Calu3 (cell line): ENCODE measurements around the gene TRMT2A. TPM values are rescaled to one million over a fixed set of nuclear protein-coding genes. Genes with fewer than 3 reads are reported as not detected.

ENCODE experiments used
- BruUV-seq: library from RNA; stranded (reverse); fragments of 400-500 nt; replicated peaks from 2 replicates; lab custom pipeline; 2021; lab: Mats Ljungman, UMichigan
- CTCF ChIA-PET: fragments of 300-600 bp; sonication (Branson Sonifier 250); formaldehyde crosslinking; loops from one replicate; lab custom pipeline; 2022; ENCODE audit warnings: antibody characterized with exemption; lab: Charles Lee
- DNase-seq: peaks from one replicate; pipeline ENCODE4 v3.0.0; 2022
- H3K27ac Mint-ChIP-seq: one replicate; pipeline ENCODE4 v1.8.0; 2022; ENCODE audit warnings: mixed read lengths; ENCODE audit not compliant: unreplicated experiment
- H3K27me3 Mint-ChIP-seq: one replicate; pipeline ENCODE4 v1.8.0; 2022; ENCODE audit warnings: mixed read lengths; ENCODE audit not compliant: unreplicated experiment
- H3K36me3 Mint-ChIP-seq: one replicate; pipeline ENCODE4 v1.8.0; 2022; ENCODE audit warnings: mild to moderate bottlenecking, moderate library complexity, mixed read lengths; ENCODE audit not compliant: insufficient read depth, unreplicated experiment
- H3K4me1 Mint-ChIP-seq: one replicate; pipeline ENCODE4 v1.8.0; 2022; ENCODE audit warnings: mild to moderate bottlenecking, low read depth, mixed read lengths; ENCODE audit not compliant: unreplicated experiment
- H3K4me3 Mint-ChIP-seq: one replicate; pipeline ENCODE4 v1.8.0; 2022; ENCODE audit warnings: mild to moderate bottlenecking, low read depth, moderate library complexity, mixed read lengths; ENCODE audit not compliant: unreplicated experiment
- H3K9me3 Mint-ChIP-seq: one replicate; pipeline ENCODE4 v1.8.0; 2022; ENCODE audit warnings: low read depth, mixed read lengths; ENCODE audit not compliant: unreplicated experiment
- intact Hi-C: fragments of 100-400 bp; cut with micrococcal nuclease; formaldehyde crosslinking; loops from one replicate; pipeline ENCODE4 v1.10.0; 2022; ENCODE audit not compliant: unreplicated experiment
- microRNA-seq: library from miRNA; unstranded; fragments of <30 nt; microRNA quantifications from one replicate; pipeline ENCODE4 v1.2.0, GENCODE V29; 2022
- total RNA-seq: library from RNA; stranded (reverse); gene quantifications from 2 replicates; pipeline ENCODE4 v1.2.3, GENCODE V29; 2022
- TF ChIP-seq, protein P1 (sequence below): fragments of 200-600 bp; IDR thresholded peaks from one replicate; pipeline ENCODE4 v1.8.0; 2022; ENCODE audit warnings: antibody characterized with exemption; ENCODE audit not compliant: unreplicated experiment

Gene TRMT2A
- total RNA-seq, 1 experiment from 2014 or later = 63.0 TPM

DNA sequence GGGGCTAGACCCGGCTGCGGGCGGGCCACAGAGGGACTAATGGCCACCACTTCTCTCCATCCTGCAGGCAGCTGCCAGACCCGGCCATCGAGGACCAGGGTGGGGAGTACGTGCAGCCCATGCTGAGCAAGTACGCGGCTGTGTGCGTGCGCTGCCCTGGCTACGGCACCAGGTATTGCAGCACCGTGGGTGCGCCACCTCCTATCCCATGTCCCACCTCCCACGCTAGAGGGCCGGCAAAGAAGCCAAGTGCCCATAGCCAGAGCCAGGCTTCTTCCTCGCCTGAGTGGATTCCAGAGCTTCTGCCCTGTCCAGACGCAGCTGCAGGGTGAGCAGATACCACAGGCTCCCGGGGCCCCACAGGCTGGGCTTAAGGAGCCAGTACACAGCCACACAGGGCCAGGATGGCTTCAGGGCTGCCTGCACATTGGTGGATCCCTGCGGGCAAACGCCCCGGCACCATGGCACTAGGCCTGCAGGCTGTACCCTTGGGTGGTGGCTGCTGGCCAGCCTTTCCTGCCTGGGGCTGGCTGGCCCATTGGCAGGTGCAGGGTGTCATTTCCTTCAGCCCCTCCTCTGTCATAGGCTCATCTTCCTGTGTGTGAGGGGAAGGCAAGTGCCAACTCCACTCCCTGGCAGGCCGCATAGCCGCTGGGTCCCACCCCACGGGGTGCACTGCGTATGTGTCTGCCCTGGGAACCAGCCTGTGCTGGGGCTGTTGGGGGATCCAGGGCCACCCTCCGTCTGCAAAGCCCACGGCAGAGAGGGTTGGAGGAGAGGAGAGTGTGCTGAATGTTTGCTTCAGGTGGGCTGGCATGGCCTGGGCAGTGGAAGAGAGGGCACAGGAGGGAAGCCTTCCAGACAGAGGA is 53.5 kb downstream of the TRMT2A start:
- CTCF ChIA-PET = no interaction called here
- intact Hi-C loops = no loop called here

DNA sequence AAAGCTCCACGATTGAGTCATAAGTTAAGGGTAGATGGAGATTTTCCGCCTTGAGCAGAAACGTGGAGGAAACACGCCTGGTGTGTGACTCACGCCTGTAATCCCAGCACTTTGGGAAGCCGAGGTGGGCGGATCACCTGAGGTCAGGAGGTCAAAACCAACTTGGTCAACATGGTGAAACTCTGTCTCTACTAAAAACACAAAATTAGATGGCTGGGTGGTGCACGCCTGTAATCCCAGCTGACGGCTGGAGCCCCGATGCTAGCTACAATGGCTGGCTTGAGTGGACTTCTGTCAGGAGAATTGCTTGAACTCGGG is 54.3 kb downstream of the TRMT2A start:
- H3K4me3 Mint-ChIP-seq = no peak overlapping the region
- H3K36me3 Mint-ChIP-seq = peaks cover 8% of the 10 kb centered on the region
- H3K4me1 Mint-ChIP-seq = no peaks in the 10 kb centered on the region
- TF ChIP-seq, protein P1, sequence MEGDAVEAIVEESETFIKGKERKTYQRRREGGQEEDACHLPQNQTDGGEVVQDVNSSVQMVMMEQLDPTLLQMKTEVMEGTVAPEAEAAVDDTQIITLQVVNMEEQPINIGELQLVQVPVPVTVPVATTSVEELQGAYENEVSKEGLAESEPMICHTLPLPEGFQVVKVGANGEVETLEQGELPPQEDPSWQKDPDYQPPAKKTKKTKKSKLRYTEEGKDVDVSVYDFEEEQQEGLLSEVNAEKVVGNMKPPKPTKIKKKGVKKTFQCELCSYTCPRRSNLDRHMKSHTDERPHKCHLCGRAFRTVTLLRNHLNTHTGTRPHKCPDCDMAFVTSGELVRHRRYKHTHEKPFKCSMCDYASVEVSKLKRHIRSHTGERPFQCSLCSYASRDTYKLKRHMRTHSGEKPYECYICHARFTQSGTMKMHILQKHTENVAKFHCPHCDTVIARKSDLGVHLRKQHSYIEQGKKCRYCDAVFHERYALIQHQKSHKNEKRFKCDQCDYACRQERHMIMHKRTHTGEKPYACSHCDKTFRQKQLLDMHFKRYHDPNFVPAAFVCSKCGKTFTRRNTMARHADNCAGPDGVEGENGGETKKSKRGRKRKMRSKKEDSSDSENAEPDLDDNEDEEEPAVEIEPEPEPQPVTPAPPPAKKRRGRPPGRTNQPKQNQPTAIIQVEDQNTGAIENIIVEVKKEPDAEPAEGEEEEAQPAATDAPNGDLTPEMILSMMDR = no peak
- no TSS peak for BruUV-seq
- intact Hi-C loops = no loop called here
- no peak overlapping the region for H3K27ac Mint-ChIP-seq
- H3K27me3 Mint-ChIP-seq = no peaks in the 10 kb centered on the region
- no peak for DNase-seq
- H3K9me3 Mint-ChIP-seq = no peaks in the 10 kb centered on the region
- CTCF ChIA-PET = no interaction called here

More for the DNA sequence above, 53.5 kb downstream of the TRMT2A start:
- H3K9me3 Mint-ChIP-seq = no peaks in the 10 kb centered on the region
- peaks cover 9% of the 10 kb centered on the region for H3K36me3 Mint-ChIP-seq
- H3K4me1 Mint-ChIP-seq = no peaks in the 10 kb centered on the region
- H3K27me3 Mint-ChIP-seq = no peaks in the 10 kb centered on the region
- TF ChIP-seq, protein P1 = no peak
- no peak overlapping the region for H3K27ac Mint-ChIP-seq
- H3K4me3 Mint-ChIP-seq = no peak overlapping the region
- DNase-seq = no peak
- BruUV-seq = no TSS peak

GRCh38 chr22:20062043-20062765 is 54.8 kb downstream of the TRMT2A start:
- no TSS peak for BruUV-seq
- no peaks in the 10 kb centered on the region for H3K9me3 Mint-ChIP-seq
- no peak for DNase-seq
- intact Hi-C loops = no loop called here
- CTCF ChIA-PET = interaction anchor here (0.6 kb wide), 1 partner anchor 12 kb away, joined by 5 read pairs; no protein-coding TSS in a partner anchor
- no peaks in the 10 kb centered on the region for H3K27me3 Mint-ChIP-seq
- H3K4me3 Mint-ChIP-seq = no peak overlapping the region
- H3K27ac Mint-ChIP-seq = no peak overlapping the region
- H3K36me3 Mint-ChIP-seq = peaks cover 8% of the 10 kb centered on the region
- H3K4me1 Mint-ChIP-seq = no peaks in the 10 kb centered on the region
- TF ChIP-seq, protein P1 = no peak

Small RNAs within 50 kb of the gene (microRNA-seq; reads per million reads assigned to microRNA genes)
- not detected for gene MIR6816

Other genes with a start within 250 kb of the TRMT2A start
- 165 and 170 TPM in 2 replicates for gene COMT, start 175.5 kb downstream of the TRMT2A start, total RNA-seq
- 33.7 and 36.3 TPM in 2 replicates for gene TXNRD2, start 175.4 kb downstream of the TRMT2A start, total RNA-seq
- 19.7 and 21.7 TPM in 2 replicates for gene ARVCF, start 100.4 kb downstream of the TRMT2A start, total RNA-seq
- gene TANGO2, start 96.1 kb downstream of the TRMT2A start, total RNA-seq = 33.5 and 41.4 TPM in 2 replicates
- 53.1 and 54.7 TPM in 2 replicates for gene DGCR8, start 37.0 kb downstream of the TRMT2A start, total RNA-seq
- 205 and 208 TPM in 2 replicates for gene RANBP1, start 1.1 kb downstream of the TRMT2A start, total RNA-seq
- 78.4 and 87.2 TPM in 2 replicates for gene ZDHHC8, start 14.6 kb upstream of the TRMT2A start, total RNA-seq
- gene CCDC188, start 33.8 kb upstream of the TRMT2A start, total RNA-seq = not detected in 2 replicates
- gene RTN4R, start 151.1 kb upstream of the TRMT2A start, total RNA-seq = 4.1 and 4.2 TPM in 2 replicates
- gene DGCR6L, start 202.8 kb upstream of the TRMT2A start, total RNA-seq = 35.0 and 39.6 TPM in 2 replicates